Stimulated activated CD4-positive, alpha-beta T cell treated with anti-CD3 and anti-CD28 coated beads, Interleukin-1b, Interleukin-23, amount 100 ng/mL, for 1 hour (primary cell): ENCODE data around the gene MAP7D2.

Experiments
- DNase-seq, 2 donors: peaks; one replicate each; pipeline ENCODE4 v3.0.0-alpha.2; 2020; ENCODE audit warnings: low read depth in 2 of 2

The MAP7D2 gene

DNA sequence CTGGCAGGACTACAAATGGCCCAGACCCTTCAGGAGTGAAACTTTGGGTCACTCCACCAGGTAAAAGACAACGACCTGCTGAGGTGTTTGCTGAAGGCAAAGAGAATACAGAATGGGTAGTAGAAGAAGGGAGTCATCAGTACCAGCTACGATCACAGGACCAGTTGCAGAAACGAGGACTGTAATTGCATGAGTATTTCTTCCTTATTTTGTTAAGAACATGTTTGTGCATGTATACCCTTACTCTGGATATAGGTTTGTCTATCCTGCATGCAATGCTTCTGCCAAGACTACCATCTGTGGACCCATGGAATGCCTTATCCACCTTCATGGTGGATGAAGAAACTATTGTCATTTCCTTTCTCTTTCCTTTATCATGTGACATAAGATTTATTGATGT lies 77.7 kb downstream of the MAP7D2 start:
- DNase-seq = no peak

DNA sequence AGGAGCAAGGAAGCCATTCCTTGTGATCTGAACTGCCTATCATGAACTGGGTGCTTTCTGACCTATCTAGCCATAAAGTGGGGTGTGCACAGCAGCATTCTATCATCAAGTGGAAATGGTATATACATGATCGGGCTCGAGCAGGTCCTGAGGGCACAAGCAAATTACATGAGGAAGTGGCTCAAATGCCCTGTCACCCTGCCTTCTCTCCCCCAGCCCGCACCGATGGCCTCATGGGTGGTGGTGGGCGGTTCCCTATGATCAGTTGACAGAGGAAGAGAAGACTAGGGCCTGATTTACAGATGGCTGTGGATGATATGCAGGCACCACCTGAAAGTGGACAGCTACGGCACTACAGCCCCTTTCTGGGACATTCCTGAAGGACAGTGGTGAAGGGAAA lies 79.5 kb downstream of the MAP7D2 start:
- no peak for DNase-seq

DNA sequence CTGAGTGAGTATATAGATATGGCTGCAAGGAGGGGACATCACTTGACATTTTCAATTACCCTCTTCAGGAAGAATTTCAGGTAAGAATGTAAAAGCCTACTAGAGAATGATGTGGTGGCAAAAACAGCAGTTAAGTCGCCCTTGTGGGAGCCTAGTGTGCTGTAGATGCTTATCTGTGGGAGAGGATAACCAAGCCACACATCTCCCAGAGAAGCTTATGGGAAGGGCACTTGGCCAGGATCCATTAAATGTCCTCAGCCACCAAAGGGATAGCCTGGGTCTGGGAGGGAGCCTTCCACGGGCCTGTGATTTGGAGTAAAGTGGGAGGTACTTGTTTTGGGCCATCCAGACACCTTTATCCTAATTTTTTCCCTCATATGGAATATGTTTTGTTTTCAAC lies 84.5 kb downstream of the MAP7D2 start:
- no peak for DNase-seq

DNA sequence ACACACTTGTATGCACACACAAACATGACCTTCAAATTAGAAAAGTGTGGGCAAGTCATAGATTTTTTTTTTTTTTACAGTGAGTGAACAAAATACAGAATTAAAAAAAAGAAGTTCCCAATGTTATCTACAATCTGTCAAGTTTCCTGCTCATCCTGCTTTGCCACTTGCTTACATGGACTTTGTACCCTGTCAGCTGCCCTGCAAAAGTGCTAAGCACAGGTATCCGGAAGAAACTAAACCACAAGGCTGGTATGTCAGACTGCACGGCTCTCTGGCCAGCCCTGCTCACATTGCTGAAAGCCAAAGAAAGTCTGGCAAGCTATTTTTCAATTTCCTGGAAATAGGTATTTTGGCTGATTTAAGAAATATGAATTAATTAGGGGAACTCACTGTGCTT lies 87.0 kb downstream of the MAP7D2 start:
- DNase-seq = no peak

DNA sequence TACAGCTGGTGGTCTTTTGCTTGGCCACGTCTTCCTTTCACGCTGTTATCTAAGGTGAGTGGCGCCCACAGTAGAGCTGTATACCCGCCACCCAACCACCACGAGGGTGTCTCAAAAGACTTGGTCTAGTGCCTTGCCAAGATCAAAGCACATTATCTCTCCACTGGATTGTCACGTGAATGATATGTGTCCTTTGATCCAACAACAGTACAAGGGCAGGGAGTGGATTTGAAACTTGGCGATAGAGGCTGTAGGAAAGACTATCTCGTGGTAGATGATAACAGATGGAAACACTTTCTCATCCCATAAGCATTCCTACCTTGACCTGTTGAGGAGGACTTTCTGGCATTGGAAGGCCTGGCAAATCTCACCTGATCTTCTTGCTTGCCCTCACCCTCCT lies 88.1 kb downstream of the MAP7D2 start:
- DNase-seq = no peak

DNA sequence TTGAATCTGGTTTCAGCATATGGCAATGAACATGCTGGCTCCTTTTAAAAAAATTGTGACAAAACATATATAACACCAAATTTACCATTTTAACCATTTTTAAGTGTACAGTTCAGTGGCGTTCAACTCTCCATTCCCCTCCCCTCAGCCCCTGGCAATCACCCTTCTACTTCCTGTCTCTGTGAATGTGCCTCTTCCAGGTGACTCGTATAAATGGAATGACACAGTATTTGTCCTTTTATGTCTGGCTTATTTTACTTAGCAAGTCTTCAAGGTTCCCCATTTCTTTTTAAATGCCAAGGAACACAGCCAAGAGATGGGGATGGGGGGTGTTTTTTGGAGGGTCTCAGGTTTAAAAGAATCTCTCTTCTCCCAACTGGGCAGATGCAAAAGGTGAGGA lies 90.4 kb downstream of the MAP7D2 start:
- DNase-seq = no peak

DNA sequence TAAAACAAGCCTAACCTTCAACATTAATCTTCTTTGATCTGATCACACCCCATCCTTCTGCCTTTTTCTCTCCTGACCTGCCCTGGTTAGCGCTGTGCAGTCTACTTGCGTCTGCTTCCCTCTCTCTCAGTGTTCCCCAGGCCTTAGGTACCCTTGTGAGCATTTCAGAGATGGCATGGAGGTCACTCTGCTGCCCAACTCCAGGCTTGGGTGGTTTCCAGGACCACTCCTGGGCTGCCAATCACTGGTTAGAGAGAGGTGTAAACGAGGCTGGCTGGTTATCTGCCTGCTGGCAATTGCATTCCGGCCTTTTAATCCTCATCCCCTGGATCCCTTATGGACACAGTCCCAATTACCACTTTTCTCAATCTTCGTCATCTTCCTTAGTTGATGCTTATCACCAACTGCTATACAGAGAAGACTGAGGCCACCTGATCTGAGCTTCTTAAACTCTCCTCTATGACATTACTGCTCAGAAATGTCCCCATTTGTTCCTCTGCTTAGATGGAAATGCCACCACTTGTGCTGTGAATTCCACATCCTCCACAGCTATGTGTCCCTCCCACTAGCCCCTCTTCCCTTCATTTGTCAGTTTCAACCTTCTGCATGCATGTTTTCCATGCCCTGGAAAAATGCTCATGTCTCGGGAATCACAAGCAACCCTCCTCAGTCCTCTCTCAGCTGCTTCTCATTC lies 96.9 kb downstream of the MAP7D2 start:
- DNase-seq = no peak

DNA sequence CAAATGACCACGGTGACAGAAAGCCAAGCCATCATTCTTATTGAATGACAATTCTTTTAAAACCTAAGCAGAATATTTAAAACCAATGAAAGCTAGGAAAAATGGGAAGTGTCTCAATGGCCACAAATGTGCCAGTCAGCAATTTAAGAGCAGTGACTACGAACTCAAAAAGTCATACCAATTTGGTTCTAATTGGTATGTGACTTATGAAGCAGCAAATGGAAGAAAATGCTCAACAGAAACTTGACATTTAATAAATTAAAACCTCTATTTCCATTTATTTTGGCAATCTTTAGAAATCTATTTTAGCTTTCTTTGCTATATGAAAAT lies 100.1 kb downstream of the MAP7D2 start:
- no peak for DNase-seq

DNA sequence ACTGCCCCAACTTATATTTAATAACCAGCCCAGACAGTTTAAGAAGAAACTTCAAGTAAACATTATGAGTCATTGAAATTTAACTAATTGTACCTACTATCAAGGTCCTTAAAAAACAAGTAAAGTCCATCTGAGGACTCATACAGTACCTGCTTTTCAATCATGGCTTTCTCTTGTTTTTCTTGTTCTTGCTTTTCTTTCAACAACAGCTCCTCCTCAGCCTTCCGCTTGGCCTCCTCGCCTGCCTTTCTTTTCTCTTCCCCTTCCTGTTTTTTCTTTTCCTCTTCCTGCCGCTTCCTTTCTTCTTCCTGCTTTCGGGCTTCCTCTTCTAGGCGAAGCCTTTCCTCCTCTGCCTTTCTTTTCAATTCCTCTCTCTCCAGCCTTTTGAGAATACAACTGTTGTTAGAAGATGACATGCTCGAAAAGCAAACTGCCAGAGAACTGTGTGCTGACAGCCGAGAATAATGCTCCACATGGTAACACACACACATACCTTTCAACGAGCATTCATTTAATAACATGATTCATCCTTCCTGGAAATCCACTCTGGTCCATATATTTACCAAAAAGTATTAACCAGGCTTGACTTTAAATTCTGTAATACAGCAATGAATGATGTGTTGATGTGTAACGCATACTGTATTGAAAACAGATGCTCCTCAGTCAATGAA lies 100.6 kb downstream of the MAP7D2 start:
- DNase-seq = no peak

DNA sequence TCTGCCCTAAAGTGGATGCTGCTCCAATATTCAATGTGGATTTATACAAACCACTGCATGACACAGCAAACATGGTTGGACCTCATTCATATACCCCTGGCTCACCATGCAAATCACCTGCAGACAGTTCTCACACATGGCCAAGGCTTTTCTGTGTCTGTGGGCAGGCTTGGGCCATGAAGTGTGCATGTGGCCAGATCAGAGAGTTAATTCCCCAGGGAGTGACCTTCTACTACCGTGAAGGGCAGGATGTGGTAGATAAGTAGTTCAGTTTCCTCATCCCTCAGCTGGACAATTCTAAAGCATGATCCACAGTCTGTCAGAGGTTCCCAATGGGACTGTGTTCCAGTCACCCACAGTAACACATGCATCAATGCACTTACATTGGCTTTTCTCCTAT lies 101.3 kb downstream of the MAP7D2 start:
- no peak for DNase-seq

DNA sequence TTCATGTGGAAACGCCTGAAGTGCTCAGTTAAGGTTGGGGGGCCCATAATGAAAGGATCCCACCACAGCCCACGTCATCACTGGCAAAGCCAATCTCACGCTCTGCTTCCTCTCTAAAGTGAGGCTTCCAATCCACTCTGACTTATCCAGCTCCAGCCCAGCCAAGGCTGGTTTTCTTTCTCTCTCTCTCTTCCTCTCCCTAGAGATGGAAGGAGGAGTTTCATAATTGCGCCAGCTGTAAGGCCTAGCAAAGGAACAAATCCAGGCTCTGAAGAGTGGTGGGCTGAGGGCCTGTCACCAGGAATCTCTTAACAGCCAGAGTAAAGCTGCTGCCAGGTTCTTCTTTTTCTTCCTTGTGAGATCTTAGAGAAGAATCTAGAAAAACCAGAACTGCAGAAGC lies 105.1 kb downstream of the MAP7D2 start:
- no peak for DNase-seq

DNA sequence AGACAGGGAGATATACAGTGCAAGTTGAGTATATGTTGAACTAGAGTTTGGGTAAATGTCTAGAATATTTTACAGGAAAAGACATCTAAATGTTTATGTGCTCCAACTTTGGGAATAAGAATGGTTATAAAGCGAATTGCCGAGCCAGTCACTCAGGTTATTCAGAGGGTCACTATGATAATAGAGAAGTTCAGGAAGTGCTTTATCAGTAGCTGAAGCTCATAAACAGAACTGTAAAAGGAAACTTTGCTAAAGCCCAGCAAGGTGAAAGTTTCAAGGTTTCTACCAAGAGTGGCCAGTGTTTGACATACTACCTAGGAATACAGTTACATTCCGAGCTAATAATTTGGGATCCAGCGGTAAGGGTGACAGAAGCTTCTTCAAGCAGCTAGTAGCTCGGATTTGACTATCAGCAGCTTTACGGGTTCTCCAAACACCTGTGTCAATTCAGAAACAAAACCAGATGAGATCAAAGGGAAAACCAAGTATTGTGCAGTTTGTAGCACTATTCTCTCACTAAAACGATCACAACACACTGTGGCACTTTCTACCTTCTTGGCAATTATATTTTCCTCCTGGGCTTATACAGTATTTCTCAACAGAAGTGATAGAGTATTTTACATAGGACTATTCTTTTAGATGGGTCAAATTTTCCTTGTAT lies 108.6 kb downstream of the MAP7D2 start:
- no peak for DNase-seq

DNA sequence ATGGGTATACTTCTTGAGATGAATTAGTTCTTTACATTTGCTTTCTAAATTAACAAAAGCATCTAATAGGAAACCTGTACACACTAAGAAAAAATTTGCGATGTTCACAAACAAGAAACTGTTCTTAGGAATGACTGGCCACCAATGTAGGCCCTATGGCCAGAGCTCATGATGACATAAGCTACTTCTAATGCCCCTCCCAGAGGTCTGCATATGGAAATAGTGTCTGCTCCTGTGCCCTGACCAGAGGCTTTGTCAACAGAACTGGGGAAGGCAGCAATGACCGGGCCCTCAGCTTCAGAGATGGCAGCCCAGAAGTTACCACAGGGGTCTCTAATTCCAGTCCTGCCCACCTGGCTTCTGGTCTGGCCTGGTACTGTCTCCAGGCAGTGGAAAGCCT lies 110.8 kb downstream of the MAP7D2 start:
- DNase-seq = no peak

DNA sequence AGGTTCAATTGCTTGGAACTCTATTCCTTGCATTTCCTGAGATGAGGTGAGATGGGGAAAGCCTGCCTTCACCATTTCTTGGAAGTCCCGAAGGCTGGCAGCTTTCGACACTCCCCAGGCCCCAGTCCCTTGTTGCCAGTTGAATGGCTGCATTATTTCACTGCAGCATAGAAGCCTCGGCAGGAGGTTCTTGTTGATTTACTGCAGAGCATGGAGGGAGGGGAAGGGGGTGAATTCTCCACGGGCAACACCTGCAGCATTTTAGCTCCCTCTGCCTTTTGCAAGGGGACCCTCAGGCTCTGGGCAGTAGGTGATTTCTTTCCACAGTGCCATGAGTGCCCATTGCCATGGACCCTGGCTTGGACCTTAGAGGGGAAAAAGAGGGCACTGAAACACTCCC lies 115.1 kb downstream of the MAP7D2 start:
- no peak for DNase-seq

DNA sequence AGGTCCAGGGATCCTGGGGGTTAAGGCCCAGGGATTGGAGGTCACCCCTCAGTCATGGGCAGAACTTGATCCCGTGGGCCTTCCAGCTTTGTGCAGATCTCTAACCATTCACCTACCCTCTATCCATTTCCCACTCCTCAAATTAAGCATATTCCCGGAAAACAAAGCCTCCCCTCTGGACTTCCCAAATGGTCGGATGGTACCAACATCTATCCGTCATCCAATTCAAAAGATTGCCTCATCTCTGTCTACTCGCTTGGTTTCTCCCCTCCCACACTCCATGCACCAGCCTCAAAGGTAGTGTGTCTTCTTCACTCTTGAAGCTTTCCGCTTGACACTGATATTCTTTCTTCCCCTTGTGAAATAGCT lies 125.4 kb downstream of the MAP7D2 start:
- DNase-seq = no peak

DNA sequence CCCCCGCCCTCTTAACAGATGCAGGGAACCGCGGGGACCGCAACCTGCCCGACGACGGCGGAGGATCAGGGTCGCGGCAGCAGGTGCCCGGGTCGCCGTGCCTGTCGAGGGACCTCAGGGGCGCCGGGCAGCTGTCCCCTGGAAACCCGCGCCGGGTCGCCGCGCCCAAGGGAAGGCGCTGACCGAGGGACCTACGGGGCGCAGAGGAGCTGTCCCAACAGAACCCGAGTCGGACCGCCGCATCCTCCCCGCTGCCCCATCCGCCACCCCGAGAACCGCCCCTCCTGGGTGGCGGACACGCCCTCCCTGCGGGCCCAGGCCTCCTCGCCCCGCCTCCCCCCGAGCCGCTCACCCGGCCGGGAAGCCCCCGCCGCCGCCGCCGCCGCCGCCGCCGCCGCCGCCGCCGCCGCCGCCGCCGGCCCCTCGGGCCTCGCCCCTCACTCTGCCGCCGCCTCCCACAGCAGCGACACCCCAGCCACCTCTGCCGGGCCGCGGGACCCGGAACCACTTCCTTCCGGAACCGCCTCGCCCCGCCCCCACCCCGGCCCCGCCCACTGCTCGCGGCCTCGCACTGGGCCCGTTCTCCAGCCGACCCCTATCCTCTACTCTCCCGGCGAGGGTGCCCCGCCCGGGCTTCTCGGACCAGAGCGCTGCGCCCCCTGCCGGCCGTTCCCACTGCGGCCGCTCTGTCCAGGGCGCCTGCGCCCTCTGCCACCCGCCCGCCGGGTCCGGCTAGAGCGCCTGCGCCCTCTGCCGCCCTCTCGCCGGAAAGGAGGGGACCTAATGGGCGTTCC lies 126.0 kb downstream of the MAP7D2 start, which contains the start of gene BCLAF3:
Gene BCLAF3, minus strand, starts transcription at position 506 of the 794 bp plus-strand sequence. CDS start 20,797 bp downstream, outside the sequence.
- peak; percentile 66 to 76 for DNase-seq

DNA sequence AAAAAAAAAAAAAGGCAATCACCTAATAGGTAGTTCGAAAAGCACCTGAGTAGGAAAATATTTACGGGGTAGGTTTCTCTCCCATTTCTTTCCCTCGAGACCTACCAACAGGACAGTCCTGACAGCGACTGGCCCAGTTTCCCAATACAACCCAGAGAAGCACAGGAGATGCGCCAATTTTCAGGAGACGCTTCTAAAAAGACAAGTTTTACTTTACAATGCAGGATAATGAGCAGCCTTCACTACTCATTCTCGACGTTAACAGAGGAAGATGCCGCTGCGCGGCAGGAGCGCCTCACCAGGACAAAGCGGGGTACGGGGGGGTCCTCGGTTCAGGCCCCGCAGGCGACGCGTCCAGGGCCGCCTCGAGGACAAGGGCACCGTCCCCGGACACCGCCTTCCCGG lies 126.6 kb downstream of the MAP7D2 start:
- no peak for DNase-seq

DNA sequence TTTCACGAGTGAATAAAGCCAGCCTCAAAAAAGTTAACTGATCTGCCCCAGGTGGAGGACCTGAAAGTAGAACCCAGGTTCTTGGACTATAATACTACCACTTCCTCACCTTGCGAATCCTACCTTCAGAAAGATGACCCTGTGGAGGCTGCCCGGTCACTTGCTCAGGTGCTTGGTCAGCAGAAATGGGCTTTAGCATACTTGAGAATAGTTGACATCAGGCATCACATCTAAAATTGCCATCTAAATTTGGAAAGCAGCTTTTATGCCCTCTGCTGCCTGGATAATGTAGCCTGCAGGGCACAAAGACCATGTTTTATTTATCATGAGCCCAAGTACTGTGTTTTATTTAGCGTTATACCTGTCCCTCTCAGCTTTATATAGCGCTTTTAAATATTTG lies 128.9 kb downstream of the MAP7D2 start:
- DNase-seq = no peak

DNA sequence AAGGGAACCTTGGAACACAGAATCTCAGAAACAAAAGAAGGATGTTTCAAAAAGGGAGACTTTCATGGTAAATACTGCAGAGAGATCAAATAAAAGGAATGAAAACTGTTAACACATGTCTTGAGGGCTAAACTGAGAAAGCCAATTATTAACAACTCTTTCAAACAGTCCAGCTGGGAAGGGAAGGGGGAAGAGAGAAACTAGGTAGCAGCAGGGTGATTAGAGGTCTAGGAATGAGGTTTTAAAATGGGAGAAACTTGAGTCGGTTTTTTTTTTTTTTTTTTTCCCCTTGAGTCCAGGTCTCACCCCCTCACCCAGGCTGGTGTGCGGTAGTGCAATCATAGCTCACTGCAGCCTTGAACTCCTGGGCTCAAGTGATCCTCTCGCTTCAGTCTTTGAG lies 130.2 kb downstream of the MAP7D2 start:
- no peak for DNase-seq

DNA sequence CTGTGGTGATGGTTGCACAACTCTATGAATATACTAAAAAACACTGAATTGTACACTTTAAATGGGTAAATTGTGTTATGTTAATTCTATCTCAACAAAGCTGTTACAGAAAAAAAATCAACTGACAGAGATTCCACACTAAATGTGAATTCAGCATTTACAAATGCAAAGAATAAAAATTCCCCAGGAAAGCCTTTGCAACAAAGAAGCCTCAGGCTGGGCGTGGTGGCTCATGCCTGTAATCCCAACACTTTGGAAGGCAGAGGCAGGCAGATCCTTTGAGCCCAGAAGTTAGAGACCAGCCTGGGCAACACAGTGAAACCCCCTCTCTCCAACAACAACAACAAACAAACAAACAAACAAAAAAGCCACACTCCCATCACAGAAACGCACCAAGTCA lies 134.8 kb downstream of the MAP7D2 start:
- DNase-seq = no peak

DNA sequence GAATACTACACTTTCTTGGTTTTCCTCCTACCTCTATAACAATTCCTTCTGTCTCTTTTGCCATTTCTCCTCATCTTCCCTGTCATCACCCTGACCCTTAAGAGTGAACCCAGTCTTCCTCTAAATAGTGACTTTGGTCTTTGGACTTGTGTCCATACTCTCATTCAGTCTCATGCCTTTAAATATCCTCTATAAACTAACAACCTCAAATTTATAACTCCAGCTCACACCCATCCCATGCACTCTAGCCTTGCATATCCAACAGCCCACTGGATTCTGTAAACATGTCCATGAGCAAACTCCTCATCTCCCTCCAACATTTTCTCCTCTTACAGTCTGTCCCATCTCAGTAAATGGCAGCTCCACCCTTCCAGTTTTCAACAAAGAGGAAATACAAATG lies 140.9 kb downstream of the MAP7D2 start:
- no peak for DNase-seq

DNA sequence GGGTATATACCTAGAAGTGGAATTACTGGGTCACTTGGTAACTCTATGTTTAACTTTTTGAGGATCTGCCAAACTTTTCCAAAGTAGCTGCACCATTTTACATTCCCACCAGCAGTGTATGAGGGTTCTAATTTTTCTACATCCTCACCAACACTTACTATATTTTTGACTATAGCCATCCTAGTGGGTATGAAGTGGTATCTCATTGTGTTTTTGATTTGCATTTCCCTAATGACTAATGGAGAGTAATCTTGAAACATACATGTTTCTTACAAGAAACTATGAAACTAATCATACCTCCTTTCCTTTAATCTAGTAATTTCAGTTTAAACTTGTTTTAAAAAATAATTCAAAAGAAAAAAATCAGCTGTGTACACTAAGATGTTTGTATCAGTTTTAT lies 143.7 kb downstream of the MAP7D2 start:
- DNase-seq = no peak

DNA sequence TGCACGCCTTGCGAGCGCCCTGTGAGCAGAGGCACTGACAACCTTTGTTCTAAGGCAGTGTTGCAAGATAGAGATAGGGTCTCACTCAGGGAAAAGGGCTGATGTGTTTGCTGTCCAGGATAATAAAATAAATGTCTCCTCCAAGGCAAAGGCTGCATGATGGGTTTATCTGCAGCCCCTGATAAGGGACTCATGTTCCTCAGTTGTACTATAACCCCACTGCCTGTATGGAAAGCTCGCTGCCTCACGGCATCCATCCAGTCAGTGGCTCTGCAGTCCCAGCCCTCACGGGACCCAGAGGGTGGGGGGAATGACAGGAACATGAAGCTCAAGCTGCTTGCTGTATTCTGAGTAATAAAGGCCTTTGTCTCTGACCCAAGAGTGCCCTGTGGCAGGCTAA lies 148.4 kb downstream of the MAP7D2 start:
- no peak for DNase-seq
